Measurements from ENCODE around the gene LEPROT.

GRCh38 chr1:65404941-65405340 is 15.5 kb upstream of the LEPROT start:
- TF ChIP-seq CTCF (IDR thresholded peaks at IDR 0.05; ENCODE audit: low read depth, low read length, poor library complexity, severe bottlenecking) (no peak), EZH2phosphoT487 (IDR thresholded peaks at IDR 0.05; ENCODE audit: borderline replicate concordance, low read length) (no peak)

Measured in DOHH2 (cell line).